ENCODE data around the gene PRKACA. TPM values are rescaled to one million over a fixed set of nuclear protein-coding genes. Genes with fewer than 3 reads are reported as not detected.
"Not testable (repeated sequence)": the region's sequence is repeated elsewhere in the genome, so short reads cannot be mapped to it uniquely, and the experiment has no call there.

PRKACA gene
- total and polyA plus RNA-seq, 8 donors: 81.5 to 118 (median 93.7) TPM

DNA sequence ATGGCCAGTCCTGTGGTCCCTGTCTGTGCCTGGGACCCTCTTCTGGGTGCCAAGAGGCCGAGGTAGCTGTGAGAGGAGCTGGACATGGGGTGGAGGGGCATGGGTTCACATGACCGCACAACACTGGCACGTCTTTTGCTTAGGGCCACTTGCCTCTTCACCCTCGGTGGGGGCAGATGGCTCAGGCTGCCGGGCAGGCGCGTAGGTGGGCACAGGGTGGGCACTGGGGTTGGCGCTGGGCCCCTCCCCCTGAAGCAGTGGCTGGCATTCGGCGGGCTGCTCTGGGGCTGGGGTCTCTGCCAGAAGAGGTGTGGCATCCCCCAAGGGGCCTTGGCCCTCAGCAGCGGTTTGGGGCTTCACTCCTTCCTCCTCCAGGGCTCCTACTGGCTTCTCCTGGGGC is 64.1 kb downstream of the PRKACA start:
- H3K27ac ChIP-seq: no peak overlapping the region
- ATAC-seq: no peak
- H3K27me3 ChIP-seq: peaks cover under 1 to 24% of the 10 kb centered on the region in 2 donors
- H3K9me3 ChIP-seq: no peaks in the 10 kb centered on the region
- peaks cover 0 to 12% of the 10 kb centered on the region in 2 donors for H3K4me1 ChIP-seq
- H3K4me3 ChIP-seq: no peak overlapping the region
- intact Hi-C loops (cut with DNase I): no loop called here
- DNase-seq: no peak
- H3K36me3 ChIP-seq: peaks cover 0 to 42% of the 10 kb centered on the region in 2 donors
- TF ChIP-seq, protein P1, sequence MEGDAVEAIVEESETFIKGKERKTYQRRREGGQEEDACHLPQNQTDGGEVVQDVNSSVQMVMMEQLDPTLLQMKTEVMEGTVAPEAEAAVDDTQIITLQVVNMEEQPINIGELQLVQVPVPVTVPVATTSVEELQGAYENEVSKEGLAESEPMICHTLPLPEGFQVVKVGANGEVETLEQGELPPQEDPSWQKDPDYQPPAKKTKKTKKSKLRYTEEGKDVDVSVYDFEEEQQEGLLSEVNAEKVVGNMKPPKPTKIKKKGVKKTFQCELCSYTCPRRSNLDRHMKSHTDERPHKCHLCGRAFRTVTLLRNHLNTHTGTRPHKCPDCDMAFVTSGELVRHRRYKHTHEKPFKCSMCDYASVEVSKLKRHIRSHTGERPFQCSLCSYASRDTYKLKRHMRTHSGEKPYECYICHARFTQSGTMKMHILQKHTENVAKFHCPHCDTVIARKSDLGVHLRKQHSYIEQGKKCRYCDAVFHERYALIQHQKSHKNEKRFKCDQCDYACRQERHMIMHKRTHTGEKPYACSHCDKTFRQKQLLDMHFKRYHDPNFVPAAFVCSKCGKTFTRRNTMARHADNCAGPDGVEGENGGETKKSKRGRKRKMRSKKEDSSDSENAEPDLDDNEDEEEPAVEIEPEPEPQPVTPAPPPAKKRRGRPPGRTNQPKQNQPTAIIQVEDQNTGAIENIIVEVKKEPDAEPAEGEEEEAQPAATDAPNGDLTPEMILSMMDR (IDR thresholded peaks at IDR 0.05): no peak

DNA sequence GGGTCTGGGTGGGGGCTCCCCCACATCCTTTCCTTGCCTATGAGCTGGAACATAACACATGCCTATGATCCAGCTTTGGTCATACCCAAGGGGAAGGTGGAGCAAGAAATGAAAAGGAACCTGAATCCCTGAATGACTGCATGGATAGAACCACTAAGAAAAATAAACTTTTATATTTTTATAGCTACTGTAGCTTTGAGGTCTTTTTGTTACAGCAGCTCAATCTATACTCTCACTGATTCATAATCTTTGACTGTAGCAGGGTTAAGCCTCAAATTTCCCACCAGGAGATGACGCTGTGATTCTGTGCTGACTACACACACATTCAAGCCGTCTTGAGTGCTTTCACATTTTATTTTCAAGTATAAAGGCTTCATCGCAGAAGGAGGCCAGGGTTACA is 64.5 kb downstream of the PRKACA start:
- ATAC-seq (no peak), DNase-seq (no peak)
- H3K4me1 ChIP-seq: peaks cover 0 to 10% of the 10 kb centered on the region in 2 donors
- TF ChIP-seq, protein P1 (IDR thresholded peaks at IDR 0.05): no peak
- H3K4me3 ChIP-seq: no peak overlapping the region
- no peaks in the 10 kb centered on the region for H3K9me3 ChIP-seq
- H3K27ac ChIP-seq: no peak overlapping the region
- peaks cover 0 to 46% of the 10 kb centered on the region in 2 donors for H3K36me3 ChIP-seq
- H3K27me3 ChIP-seq: peaks cover 0 to 19% of the 10 kb centered on the region in 2 donors
- intact Hi-C loops (cut with DNase I): no loop called here

DNA sequence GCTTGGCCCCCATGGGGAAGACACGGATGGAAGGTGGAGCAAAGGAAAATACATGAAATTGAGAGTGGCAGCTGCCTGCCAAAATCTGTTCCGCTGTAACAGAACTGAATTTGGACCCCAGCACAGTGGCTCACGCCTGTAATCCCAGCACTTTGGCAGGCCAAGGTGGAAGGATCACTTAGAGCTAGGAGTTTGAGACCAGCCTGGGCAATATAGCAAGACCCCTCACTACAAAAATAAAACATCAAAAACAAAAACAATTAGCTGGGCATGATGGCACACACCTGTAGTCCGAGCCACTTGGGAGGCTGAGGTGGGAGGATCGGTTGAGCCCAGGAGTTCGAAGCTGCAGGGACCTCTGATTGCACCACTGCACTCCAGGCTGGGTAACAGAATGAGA is 65.1 kb downstream of the PRKACA start:
- intact Hi-C loops (cut with DNase I): no loop called here
- no peak overlapping the region for H3K27ac ChIP-seq
- no peak overlapping the region for H3K4me3 ChIP-seq
- H3K27me3 ChIP-seq: peaks cover 0 to 14% of the 10 kb centered on the region in 2 donors
- TF ChIP-seq, protein P1 (IDR thresholded peaks at IDR 0.05): no peak
- peaks cover 0 to 49% of the 10 kb centered on the region in 2 donors for H3K36me3 ChIP-seq
- peaks cover 0 to 5% of the 10 kb centered on the region in 2 donors for H3K4me1 ChIP-seq
- no peaks in the 10 kb centered on the region for H3K9me3 ChIP-seq
- ATAC-seq (no peak), DNase-seq (no peak)

DNA sequence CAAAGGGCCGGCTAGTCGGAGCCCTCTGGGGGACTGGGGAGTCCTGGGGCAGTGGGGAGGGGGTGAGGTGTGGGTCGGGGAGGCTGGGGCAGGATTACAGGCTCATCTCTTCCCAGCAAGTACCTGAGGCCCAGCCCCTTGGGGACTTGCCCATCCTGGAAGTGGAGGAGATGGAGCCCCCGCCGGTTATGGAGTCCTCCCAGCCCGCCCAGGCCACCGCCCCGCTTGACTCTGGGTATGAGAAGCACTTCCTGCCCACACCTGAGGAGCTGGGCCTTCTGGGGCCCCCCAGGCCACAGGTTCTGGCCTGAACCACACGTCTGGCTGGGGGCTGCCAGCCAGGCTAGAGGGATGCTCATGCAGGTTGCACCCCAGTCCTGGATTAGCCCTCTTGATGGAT is 65.6 kb downstream of the PRKACA start:
- no peaks in the 10 kb centered on the region for H3K9me3 ChIP-seq
- H3K27me3 ChIP-seq: peaks cover 0 to 9% of the 10 kb centered on the region in 2 donors
- no peak overlapping the region for H3K4me3 ChIP-seq
- H3K36me3 ChIP-seq: peaks cover 0 to 49% of the 10 kb centered on the region in 2 donors
- H3K27ac ChIP-seq: no peak overlapping the region
- intact Hi-C loops (cut with DNase I): no loop called here
- peaks cover 0 to 1% of the 10 kb centered on the region in 2 donors for H3K4me1 ChIP-seq
- TF ChIP-seq, protein P1 (IDR thresholded peaks at IDR 0.05): no peak
- no peak for DNase-seq
- no peak for ATAC-seq

DNA sequence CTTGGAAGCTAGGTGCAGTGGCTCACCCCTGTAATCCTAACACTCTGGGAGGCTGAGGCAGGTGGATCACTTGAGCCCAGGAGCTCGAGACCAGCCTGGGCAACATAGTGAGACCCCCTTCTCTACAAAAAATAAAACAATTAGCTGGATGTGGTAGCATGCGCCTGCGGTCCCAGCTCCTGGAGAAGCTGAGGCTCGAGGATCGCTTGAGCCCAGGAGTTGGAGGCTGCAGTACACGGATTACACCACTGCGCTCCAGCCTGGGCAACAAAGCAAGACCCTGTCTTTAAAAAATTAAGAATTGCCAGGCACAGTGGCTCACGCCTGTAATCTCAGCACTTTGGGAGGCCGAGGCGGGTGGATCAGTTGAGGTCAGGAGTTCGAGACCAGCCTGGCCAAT is 66.6 kb downstream of the PRKACA start:
- DNase-seq; H3K27ac ChIP-seq; H3K4me1 ChIP-seq; H3K9me3 ChIP-seq; H3K4me3 ChIP-seq; H3K27me3 ChIP-seq; ATAC-seq; intact Hi-C loops (cut with DNase I): not testable (repeated sequence)
- H3K36me3 ChIP-seq: peaks cover 0 to 55% of the 10 kb centered on the region in 2 donors

DNA sequence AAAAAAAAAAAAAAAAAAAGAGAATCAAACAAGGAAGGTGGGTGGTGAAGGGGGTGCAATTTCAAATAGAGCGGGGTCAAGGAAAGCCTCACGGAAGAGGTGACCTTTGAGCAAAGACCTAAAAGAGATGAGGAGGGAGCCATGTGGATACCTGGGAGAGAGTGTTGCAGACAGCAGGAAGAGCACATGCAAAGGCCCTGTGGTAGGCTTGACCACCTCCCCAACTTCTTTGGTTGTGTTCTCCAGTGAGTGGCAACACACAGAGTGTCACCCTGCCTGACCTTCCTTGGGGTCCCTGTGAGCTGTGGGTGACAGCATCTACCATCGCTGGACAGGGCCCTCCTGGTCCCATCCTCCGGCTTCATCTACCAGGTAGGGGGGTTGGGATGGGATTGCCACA is 67.0 kb downstream of the PRKACA start:
- Histone ChIP-seq H3K4me3 (no peak overlapping the region), H3K27me3 (no peaks in the 10 kb centered on the region), H3K27ac (no peak overlapping the region), H3K36me3 (peaks cover 0 to 60% of the 10 kb centered on the region in 2 donors), H3K4me1 (no peaks in the 10 kb centered on the region), H3K9me3 (no peaks in the 10 kb centered on the region)
- no peak for ATAC-seq
- no peak for DNase-seq
- intact Hi-C loops (cut with DNase I): no loop called here
- TF ChIP-seq, protein P1 (IDR thresholded peaks at IDR 0.05): no peak

Data from left lung (tissue), 10 donors.